Astrocyte of the spinal cord (primary cell): ENCODE data around the gene ZFP36L1.

Experiments used
- DNase-seq: peaks from one replicate; pipeline ENCODE4 v3.0.0; 2011; ENCODE audit warnings: low read depth, low spot score
- H3K4me3 ChIP-seq: 2 replicates; pipeline ENCODE4 v1.5.1; 2011; ENCODE audit warnings: low read depth, mild to moderate bottlenecking, low read length, moderate library complexity
- CTCF ChIP-seq: IDR thresholded peaks from 2 replicates; pipeline ENCODE4 v1.5.1; 2012; ENCODE audit warnings: low read depth, mild to moderate bottlenecking, low read length, inconsistent platforms
- in situ Hi-C: cut with HindIII; loops from 2 replicates; pipeline ENCODE4 v1.10.0; 2017; ENCODE audit warnings: low sequenced_read_pairs

Gene ZFP36L1

DNA sequence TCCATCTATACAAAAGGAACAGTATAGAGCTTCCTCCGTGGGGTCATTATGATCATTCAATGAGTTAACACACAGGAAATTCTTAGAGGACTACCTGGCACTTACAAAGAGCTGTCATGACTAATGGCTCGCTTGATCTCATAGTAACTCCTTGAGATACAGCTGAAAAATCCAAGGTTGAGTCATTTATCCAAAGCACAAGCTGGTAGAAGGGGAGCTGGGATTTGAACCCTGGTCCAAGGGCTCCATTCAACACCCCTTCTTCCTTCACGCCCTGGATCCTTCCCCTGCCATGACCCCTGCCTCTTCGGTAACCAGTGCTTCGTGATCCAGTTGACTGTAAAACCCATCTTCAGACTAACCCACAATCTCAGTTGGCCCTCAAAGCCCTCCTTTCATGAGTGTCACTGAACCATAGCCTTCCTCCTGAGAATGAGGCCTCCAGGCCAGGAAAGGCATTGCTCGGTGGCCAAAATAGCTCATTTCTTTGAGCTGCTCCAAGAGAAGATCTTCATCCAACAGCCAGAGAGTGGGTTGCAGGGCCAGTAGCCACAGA is 7.8 kb downstream of the ZFP36L1 start:
- H3K4me3 ChIP-seq = no peak overlapping the region
- DNase-seq = peak; percentile 72
- in situ Hi-C loops = no loop called here
- no peak for TF ChIP-seq CTCF

- no peak overlapping the region for H3K4me3 ChIP-seq
- in situ Hi-C loops = no loop called here
- no peak for DNase-seq
- TF ChIP-seq CTCF = no peak
Measured at GRCh38 chr14:68784226-68784910, 8.5 kb downstream of the ZFP36L1 start.

DNA sequence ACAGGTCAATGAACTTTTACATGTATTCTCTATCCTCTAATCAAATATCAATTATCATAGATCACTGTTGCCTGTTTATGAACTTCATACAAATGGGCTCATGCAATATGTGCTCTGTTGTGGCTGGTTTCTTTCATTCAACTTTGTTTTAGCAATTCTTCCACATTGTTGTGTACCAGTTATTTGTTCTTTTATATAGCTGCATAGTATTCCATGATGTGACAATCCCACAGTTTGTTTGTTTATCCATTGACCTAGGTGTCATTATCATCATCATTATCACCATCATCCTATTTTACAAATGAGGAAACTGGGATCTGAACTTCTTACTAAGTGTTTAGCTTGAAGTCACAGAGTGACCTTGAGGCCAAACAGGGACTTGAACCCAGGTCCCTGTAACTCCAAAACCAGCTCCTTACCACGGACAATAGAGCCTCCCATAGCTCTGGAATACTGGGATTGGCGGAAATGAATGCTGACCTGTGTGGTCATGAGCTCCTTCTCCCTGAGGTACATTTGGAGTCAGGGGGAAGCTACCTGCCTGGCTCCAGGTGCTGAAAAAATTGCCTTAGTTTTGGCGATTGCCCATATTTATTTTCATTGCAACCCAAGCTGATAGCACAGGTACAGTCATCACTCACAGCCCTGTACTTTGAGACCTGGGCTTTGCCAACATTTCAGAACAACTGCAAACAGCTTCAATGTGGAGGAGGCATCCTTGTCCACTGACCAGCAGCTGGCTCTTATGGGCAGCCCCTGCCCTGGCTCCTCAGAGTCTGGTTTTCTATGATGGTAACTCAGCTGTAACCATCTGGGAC is 9.2 kb downstream of the ZFP36L1 start:
- H3K4me3 ChIP-seq = no peak overlapping the region
- in situ Hi-C loops = no loop called here
- TF ChIP-seq CTCF = no peak
- no peak for DNase-seq

DNA sequence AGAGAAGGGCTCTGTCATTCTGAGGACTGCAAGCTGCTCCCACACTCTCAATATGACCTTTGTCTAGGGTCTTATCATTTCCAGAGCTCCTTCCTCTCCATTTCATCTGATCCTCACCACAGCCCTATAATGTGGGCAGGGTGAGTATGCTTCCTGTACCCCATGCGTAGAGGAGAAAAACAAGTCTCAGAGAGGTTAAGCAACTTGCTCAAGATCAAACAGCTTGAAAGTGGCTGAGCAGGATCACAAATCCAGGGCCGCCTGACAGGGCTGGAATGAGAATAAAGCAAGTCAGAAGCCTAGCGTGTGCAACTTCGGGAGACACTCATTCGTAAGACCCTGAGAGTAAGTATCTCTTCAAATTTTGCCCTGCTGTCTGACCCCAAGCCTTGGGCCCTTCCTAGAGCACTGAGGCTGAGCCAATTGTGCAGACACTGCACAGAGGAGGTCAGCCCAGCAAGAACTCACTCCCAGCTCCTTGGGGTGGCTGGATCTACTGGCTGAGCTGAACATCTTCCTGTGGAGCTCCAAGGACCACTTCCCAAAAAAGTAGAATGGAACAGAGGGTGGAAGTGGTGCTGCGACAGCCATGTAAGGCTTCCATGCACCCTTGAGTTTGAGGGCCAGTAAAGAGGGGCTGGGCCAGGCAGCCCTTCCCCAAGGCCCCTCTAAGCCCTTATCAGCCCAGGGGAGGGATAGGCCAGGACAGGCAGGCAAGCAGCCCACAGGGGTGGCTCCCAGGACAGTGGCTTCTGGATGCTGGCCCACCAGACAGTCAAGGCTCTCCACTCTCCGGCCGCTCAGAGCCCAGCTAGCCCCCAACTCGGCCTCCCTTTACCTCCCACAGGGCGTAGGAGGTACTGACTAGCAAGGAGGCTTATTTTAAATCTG is 10.5 kb downstream of the ZFP36L1 start:
- DNase-seq = no peak
- in situ Hi-C loops = no loop called here
- no peak overlapping the region for H3K4me3 ChIP-seq
- TF ChIP-seq CTCF = no peak

GRCh38 chr14:68781161-68782021 is 11.5 kb downstream of the ZFP36L1 start:
- no peak for TF ChIP-seq CTCF
- DNase-seq = no peak
- H3K4me3 ChIP-seq = no peak overlapping the region

More at GRCh38 chr14:68781161-68782021, 11.5 kb downstream of the ZFP36L1 start:
- in situ Hi-C loops = no loop called here
